Ishikawa (cell line): Measurements from ENCODE around the gene TTLL13.

ENCODE experiments used
- CEBPB ChIP-seq: IDR thresholded peaks from 2 replicates; pipeline ENCODE4 v1.6.1; 2012
- CREB1 ChIP-seq: IDR thresholded peaks from 2 replicates; pipeline ENCODE4 v1.6.1; 2012; ENCODE audit warnings: low read depth
- EGR1 ChIP-seq: IDR thresholded peaks from 2 replicates; pipeline ENCODE4 v1.6.1; 2012
- EP300 ChIP-seq: IDR thresholded peaks from 2 replicates; pipeline ENCODE4 v1.6.1; 2012; ENCODE audit warnings: borderline replicate concordance
- FOXM1 ChIP-seq: IDR thresholded peaks from 2 replicates; pipeline ENCODE4 v1.6.1; 2012; ENCODE audit warnings: low read depth, borderline replicate concordance
- NFIC ChIP-seq: IDR thresholded peaks from 2 replicates; pipeline ENCODE4 v1.6.1; 2012
- RAD21 ChIP-seq: IDR thresholded peaks from 2 replicates; pipeline ENCODE4 v1.6.1; 2012; ENCODE audit warnings: low read depth
- TAF1 ChIP-seq: IDR thresholded peaks from 2 replicates; pipeline ENCODE4 v1.6.1; 2012; ENCODE audit warnings: low read depth, mild to moderate bottlenecking
- TCF12 ChIP-seq: IDR thresholded peaks from 2 replicates; pipeline ENCODE4 v1.6.1; 2012; ENCODE audit warnings: low read depth
- TEAD4 ChIP-seq: IDR thresholded peaks from 2 replicates; pipeline ENCODE4 v1.6.1; 2012
- USF1 ChIP-seq: IDR thresholded peaks from 2 replicates; pipeline ENCODE4 v1.6.1; 2012
- YY1 ChIP-seq: IDR thresholded peaks from 2 replicates; pipeline ENCODE4 v1.6.1; 2012; ENCODE audit warnings: low read depth
- ZBTB7A ChIP-seq: IDR thresholded peaks from 2 replicates; pipeline ENCODE4 v1.6.1; 2012; ENCODE audit warnings: low read depth
- TF ChIP-seq, protein P1 (sequence below): IDR thresholded peaks from 2 replicates; pipeline ENCODE4 v1.6.1; 2012
- TF ChIP-seq, protein P2 (sequence below): IDR thresholded peaks from 2 replicates; pipeline ENCODE4 v1.6.1; 2012; ENCODE audit warnings: low read depth, mild to moderate bottlenecking

TTLL13 gene

GRCh38 chr15:90265271-90266060, 16.1 kb downstream of the TTLL13 start, which contains the start of gene NGRN:
TSS of gene NGRN (plus strand) at chr15:90265672. CDS start at chr15:90265713, 41 bp downstream.
- peak; percentile 44; the same call in 1 of the 2 replicates for TF ChIP-seq NFIC
- 0 out of 2 replicates have a peak, but pooled peaks have one; percentile 9 for TF ChIP-seq EGR1
- peak; percentile 98 for TF ChIP-seq TAF1
- TF ChIP-seq, protein P1, sequence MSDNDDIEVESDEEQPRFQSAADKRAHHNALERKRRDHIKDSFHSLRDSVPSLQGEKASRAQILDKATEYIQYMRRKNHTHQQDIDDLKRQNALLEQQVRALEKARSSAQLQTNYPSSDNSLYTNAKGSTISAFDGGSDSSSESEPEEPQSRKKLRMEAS: peak; percentile 84
- no peak for TF ChIP-seq RAD21
- TF ChIP-seq YY1: peak; percentile 89
- TF ChIP-seq USF1: peak; percentile 22; the same call in 1 of the 2 replicates
- TF ChIP-seq TCF12: peak; percentile 77
- TF ChIP-seq TEAD4: no peak
- peak; percentile 28; the same call in 1 of the 2 replicates for TF ChIP-seq FOXM1
- peak; percentile 51; the same call in 1 of the 2 replicates for TF ChIP-seq ZBTB7A

- TF ChIP-seq YY1 (peak; percentile 56), ZBTB7A (0 out of 2 replicates have a peak, but pooled peaks have one; percentile 2), TAF1 (no peak)
Observed at GRCh38 chr15:90266061-90266431, 16.7 kb downstream of the TTLL13 start.

DNA sequence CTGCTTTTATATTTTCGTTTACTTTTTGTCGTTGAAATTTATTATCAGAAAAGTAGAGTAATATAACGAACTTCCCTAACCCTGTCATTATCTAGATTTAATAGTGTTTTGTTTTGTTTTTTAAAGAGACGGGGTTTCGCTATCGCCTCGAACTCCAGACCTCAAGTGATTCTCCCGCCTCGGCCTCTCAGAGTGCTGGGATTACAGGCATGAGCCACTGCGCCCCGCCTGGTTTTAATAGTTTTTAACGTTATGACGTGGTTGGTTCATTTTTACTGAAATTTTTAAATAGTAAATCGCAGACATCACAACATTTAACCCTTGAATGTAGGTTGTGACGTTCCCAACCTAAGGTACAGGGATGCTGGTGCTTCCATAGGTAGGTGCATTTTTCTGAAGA, 17.1 kb downstream of the TTLL13 start:
- TF ChIP-seq CREB1: no peak

DNA sequence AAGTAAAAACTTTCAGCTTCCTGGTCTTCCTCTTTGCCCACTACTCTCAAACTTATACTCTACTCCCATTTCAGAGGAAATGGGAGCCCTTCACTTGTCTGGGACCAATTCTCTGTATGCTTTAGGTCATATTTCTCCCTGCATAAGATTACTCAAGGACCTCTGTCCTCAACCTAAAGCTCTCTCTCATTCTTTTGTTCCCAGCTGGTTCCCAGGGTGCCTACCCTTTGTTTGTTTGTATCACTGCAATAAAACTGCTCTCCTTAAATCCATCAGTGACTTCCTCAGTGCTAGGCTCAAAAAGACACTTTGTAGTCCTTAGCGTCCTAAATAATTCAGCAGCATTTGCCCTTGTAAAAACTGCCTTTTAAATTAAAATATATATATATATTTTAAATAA, 19.1 kb downstream of the TTLL13 start:
- TF ChIP-seq NFIC (no peak), CEBPB (no peak), TAF1 (no peak), TCF12 (no peak)
- TF ChIP-seq, protein P2, sequence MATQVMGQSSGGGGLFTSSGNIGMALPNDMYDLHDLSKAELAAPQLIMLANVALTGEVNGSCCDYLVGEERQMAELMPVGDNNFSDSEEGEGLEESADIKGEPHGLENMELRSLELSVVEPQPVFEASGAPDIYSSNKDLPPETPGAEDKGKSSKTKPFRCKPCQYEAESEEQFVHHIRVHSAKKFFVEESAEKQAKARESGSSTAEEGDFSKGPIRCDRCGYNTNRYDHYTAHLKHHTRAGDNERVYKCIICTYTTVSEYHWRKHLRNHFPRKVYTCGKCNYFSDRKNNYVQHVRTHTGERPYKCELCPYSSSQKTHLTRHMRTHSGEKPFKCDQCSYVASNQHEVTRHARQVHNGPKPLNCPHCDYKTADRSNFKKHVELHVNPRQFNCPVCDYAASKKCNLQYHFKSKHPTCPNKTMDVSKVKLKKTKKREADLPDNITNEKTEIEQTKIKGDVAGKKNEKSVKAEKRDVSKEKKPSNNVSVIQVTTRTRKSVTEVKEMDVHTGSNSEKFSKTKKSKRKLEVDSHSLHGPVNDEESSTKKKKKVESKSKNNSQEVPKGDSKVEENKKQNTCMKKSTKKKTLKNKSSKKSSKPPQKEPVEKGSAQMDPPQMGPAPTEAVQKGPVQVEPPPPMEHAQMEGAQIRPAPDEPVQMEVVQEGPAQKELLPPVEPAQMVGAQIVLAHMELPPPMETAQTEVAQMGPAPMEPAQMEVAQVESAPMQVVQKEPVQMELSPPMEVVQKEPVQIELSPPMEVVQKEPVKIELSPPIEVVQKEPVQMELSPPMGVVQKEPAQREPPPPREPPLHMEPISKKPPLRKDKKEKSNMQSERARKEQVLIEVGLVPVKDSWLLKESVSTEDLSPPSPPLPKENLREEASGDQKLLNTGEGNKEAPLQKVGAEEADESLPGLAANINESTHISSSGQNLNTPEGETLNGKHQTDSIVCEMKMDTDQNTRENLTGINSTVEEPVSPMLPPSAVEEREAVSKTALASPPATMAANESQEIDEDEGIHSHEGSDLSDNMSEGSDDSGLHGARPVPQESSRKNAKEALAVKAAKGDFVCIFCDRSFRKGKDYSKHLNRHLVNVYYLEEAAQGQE: no peak

DNA sequence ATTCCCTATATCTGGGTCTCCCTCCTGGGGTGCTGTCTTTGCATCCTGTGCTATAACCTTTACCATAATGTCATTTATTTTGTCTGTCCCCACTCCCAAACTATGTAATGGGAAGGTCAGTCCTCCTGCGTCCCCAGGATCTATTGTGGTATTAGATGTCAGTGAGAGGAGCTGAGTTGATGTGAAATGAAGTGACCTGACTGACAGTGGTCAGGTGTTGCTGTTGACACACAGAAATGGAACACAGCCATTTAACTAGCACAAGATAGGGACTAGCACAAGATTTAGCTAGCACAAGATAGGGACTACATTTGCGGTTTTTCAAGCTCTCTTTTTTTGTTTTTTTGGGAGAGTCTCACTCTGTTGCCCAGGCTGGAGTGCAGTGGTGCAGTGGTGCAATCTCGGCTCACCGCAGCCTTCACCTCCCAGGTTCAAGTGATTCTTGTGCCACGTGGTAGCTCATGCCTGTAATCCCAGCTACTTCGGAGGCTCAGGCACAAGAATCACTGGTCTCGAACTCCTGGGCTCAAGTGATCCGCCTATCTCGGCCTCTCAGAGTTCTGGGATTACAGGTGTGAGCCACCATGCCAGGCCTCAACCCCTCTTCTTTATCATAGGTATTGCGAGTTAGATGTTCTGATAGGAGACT, 21.3 kb downstream of the TTLL13 start:
- no peak for TF ChIP-seq RAD21
- TF ChIP-seq, protein P2: no peak

DNA sequence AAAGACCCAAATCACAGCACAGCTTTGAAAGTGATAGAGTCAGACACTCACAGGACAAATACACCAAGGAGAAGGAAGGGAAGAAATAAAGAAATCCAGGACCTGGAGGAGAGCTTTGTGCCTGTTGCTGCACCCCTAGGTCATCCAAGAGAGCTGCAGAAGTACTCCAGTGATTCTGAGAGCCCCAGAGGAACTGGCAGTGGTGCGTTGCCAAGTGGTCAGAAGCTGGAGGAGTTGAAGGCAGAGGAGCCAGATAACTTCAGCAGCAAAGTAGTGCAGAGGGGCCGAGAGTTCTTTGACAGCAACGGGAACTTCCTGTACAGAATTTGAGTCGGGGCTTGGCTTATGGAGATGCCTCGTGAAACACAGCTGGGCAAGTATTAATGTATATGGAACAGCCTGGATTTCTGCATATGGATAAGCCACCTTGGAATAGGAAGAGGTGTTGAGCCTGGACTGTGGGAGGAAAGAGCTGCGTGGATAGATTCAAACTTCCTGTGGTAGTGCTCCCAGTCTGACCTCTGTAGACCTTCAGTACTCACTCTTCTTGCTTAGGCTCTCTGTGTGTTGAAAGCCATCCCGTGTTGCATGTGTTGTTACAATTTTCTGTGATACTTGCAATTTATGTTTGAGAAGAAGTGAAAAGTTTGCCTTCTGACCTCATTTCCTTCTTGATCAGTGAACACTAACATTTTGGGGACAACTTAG, 22.3 kb downstream of the TTLL13 start:
- no peak for TF ChIP-seq TAF1
- no peak for TF ChIP-seq TEAD4
- no peak for TF ChIP-seq TCF12
- TF ChIP-seq FOXM1: no peak
- no peak for TF ChIP-seq CREB1
- no peak for TF ChIP-seq RAD21
- no peak for TF ChIP-seq USF1
- TF ChIP-seq YY1: no peak
- TF ChIP-seq ZBTB7A: no peak
- no peak for TF ChIP-seq EP300
- no peak for TF ChIP-seq NFIC
- TF ChIP-seq CEBPB: no peak
- no peak for TF ChIP-seq EGR1
- TF ChIP-seq, protein P1: no peak
- TF ChIP-seq, protein P2: no peak
